Natural killer cell (primary cell): ENCODE results near the gene KCTD17. TPM values are rescaled to one million over a fixed set of nuclear protein-coding genes. Genes with fewer than 3 reads are reported as not detected.
A peak's percentile ranks its signal among the peaks of the same experiment; 100 is the strongest.

ENCODE experiments used
- ATAC-seq, 3 donors: fragments of 150-1000 bp in 2 of 3; fragments of 200-7000 bp in 1 of 3; cut with Tn5 transposase; 1 replicate in 1 of 3; 2 replicates in 2 of 3; pipeline ENCODE4 v1.10.0; 2021; ENCODE audit warnings: mild to moderate bottlenecking in 2 of 3, moderate library complexity in 2 of 3
- DNase-seq, 2 donors: peaks; one replicate each; pipeline versions ENCODE4 v3.0.0 to v3.0.0-alpha.2; 2013 to 2021; ENCODE audit warnings: mixed read lengths in 1 of 2
- H3K27ac ChIP-seq: one replicate; pipeline ENCODE4 v1.5.1; 2013; ENCODE audit warnings: mild to moderate bottlenecking, low read length
- H3K27me3 ChIP-seq: one replicate; pipeline ENCODE4 v1.6.1; 2013; ENCODE audit warnings: low read length; ENCODE audit not compliant: control insufficient read depth, insufficient read depth
- H3K36me3 ChIP-seq: one replicate; pipeline ENCODE4 v1.6.1; 2013; ENCODE audit warnings: low read length; ENCODE audit not compliant: control insufficient read depth, insufficient read depth
- H3K4me1 ChIP-seq: one replicate; pipeline ENCODE4 v1.6.1; 2013; ENCODE audit warnings: low read length; ENCODE audit not compliant: control insufficient read depth, insufficient read depth
- H3K4me3 ChIP-seq: one replicate; pipeline ENCODE4 v1.5.1; 2013; ENCODE audit warnings: low read length
- H3K9me3 ChIP-seq: one replicate; pipeline ENCODE4 v1.6.1; 2013; ENCODE audit warnings: low read length; ENCODE audit not compliant: control insufficient read depth, insufficient read depth
- H3K27ac Mint-ChIP-seq, 2 donors: one replicate each; pipeline ENCODE4 v1.8.0; 2022; ENCODE audit warnings: mild to moderate bottlenecking in 2 of 2, mixed read lengths in 2 of 2, moderate library complexity in 1 of 2
- H3K27me3 Mint-ChIP-seq, 2 donors: one replicate each; pipeline ENCODE4 v1.8.0; 2022; ENCODE audit warnings: low read depth in 2 of 2, mixed read lengths in 2 of 2
- H3K36me3 Mint-ChIP-seq: one replicate; pipeline ENCODE4 v1.8.0; 2022; ENCODE audit warnings: mixed read lengths
- H3K4me1 Mint-ChIP-seq, 2 donors: one replicate each; pipeline ENCODE4 v1.8.0; 2022; ENCODE audit warnings: mixed read lengths in 2 of 2
- H3K4me3 Mint-ChIP-seq: one replicate; pipeline ENCODE4 v1.8.0; 2022; ENCODE audit warnings: mild to moderate bottlenecking, moderate library complexity, mixed read lengths
- H3K9me3 Mint-ChIP-seq, 2 donors: one replicate each; pipeline ENCODE4 v1.8.0; 2022; ENCODE audit warnings: mixed read lengths in 2 of 2
- CTCF ChIP-seq: fragments of 200-600 bp; IDR thresholded peaks from one replicate; pipeline ENCODE4 v1.8.0; 2022; ENCODE audit warnings: antibody characterized with exemption
- WGBS: methylation state at CpG from one replicate; pipeline ENCODE4 v1.1.7; 2013; ENCODE audit warnings: missing lambda C conversion rate; ENCODE audit not compliant: insufficient coverage; 5-methylcytosine and 5-hydroxymethylcytosine counted together
- intact Hi-C: fragments of 100-400 bp; cut with micrococcal nuclease; formaldehyde crosslinking; loops from one replicate; pipeline ENCODE4 v1.14.2; 2022
- total RNA-seq, 4 donors: library from RNA; stranded (reverse); fragments of 120-200 nt in 1 of 4; gene quantifications; one replicate each; pipeline versions ENCODE4 v1.2.3 to v1.2.4, GENCODE V29; 2013 to 2022

KCTD17 gene
- total RNA-seq, 3 donors from 2014 or later (not counting 1 experiment from before 2014, with no cell fraction given), result 21.3 to 29.4 (median 22.9) TPM

GRCh38 chr22:37065180-37065579 lies 13.6 kb downstream of the KCTD17 start:
- H3K36me3 Mint-ChIP-seq, result no peaks in the 10 kb centered on the region
- H3K9me3 ChIP-seq, result no peaks in the 10 kb centered on the region
- H3K4me3 Mint-ChIP-seq, result no peak overlapping the region
- H3K27me3 ChIP-seq, result peaks cover 12% of the 10 kb centered on the region
- no peak for ATAC-seq
- no peak for TF ChIP-seq CTCF
- intact Hi-C loops, result no loop called here
- H3K27ac ChIP-seq, result no peak overlapping the region
- 85% methylated on average over 3 of the region's 3 CpGs for WGBS
- H3K36me3 ChIP-seq, result peaks cover 3% of the 10 kb centered on the region
- peaks cover 14 to 19% of the 10 kb centered on the region in 2 donors for H3K27me3 Mint-ChIP-seq
- no peak for DNase-seq
- no peak overlapping the region for H3K27ac Mint-ChIP-seq
- no peak overlapping the region for H3K4me3 ChIP-seq
- H3K4me1 Mint-ChIP-seq, result no peaks in the 10 kb centered on the region
- no peaks in the 10 kb centered on the region for H3K9me3 Mint-ChIP-seq
- no peaks in the 10 kb centered on the region for H3K4me1 ChIP-seq

- H3K27ac ChIP-seq, result no peak overlapping the region
- whole genome bisulfite sequencing, result 94% methylated on average over 9 of the region's 9 CpGs
- ATAC-seq (no peak), DNase-seq (no peak)
- no peaks in the 10 kb centered on the region for H3K9me3 ChIP-seq
- no peak overlapping the region for H3K4me3 Mint-ChIP-seq
- intact Hi-C loops, result no loop called here
- peaks cover 13% of the 10 kb centered on the region for H3K27me3 ChIP-seq
- H3K27me3 Mint-ChIP-seq, result peaks cover 17 to 19% of the 10 kb centered on the region in 2 donors
- H3K36me3 Mint-ChIP-seq, result no peaks in the 10 kb centered on the region
- H3K4me3 ChIP-seq, result no peak overlapping the region
- no peaks in the 10 kb centered on the region for H3K9me3 Mint-ChIP-seq
- no peak for TF ChIP-seq CTCF
- H3K4me1 Mint-ChIP-seq, result no peaks in the 10 kb centered on the region
- no peak overlapping the region for H3K27ac Mint-ChIP-seq
- H3K4me1 ChIP-seq, result no peaks in the 10 kb centered on the region
- no peaks in the 10 kb centered on the region for H3K36me3 ChIP-seq
These were observed 14.4 kb downstream of the KCTD17 start for GRCh38 chr22:37065961-37066360.

- Mint-ChIP-seq H3K27me3 (peaks cover 17 to 19% of the 10 kb centered on the region in 2 donors), H3K27ac (no peak overlapping the region), H3K9me3 (no peaks in the 10 kb centered on the region), H3K4me1 (no peaks in the 10 kb centered on the region), H3K4me3 (no peak overlapping the region), H3K36me3 (no peaks in the 10 kb centered on the region)
- ATAC-seq (no peak), DNase-seq (no peak)
- intact Hi-C loops, result no loop called here
- 86% methylated on average over 10 of the region's 10 CpGs for WGBS
- Histone ChIP-seq H3K27me3 (peaks cover 13% of the 10 kb centered on the region), H3K4me1 (no peaks in the 10 kb centered on the region), H3K9me3 (no peaks in the 10 kb centered on the region), H3K27ac (no peak overlapping the region), H3K36me3 (no peaks in the 10 kb centered on the region), H3K4me3 (no peak overlapping the region)
- TF ChIP-seq CTCF, result no peak
These were observed 15.9 kb downstream of the KCTD17 start for GRCh38 chr22:37067428-37067827.

GRCh38 chr22:37068859-37069258 lies 17.3 kb downstream of the KCTD17 start:
- no peaks in the 10 kb centered on the region for H3K36me3 Mint-ChIP-seq
- no peaks in the 10 kb centered on the region for H3K36me3 ChIP-seq
- intact Hi-C loops, result no loop called here
- no peaks in the 10 kb centered on the region for H3K4me1 Mint-ChIP-seq
- no peaks in the 10 kb centered on the region for H3K4me1 ChIP-seq
- 6% methylated on average over 36 of the region's 36 CpGs for WGBS
- H3K9me3 Mint-ChIP-seq, result no peaks in the 10 kb centered on the region
- H3K4me3 ChIP-seq, result no peak overlapping the region
- H3K9me3 ChIP-seq, result no peaks in the 10 kb centered on the region
- TF ChIP-seq CTCF, result no peak
- H3K27ac ChIP-seq, result no peak overlapping the region
- DNase-seq (no peak), ATAC-seq (peak in 1 of 3 donors; percentile 18)
- H3K4me3 Mint-ChIP-seq, result no peak overlapping the region
- peaks cover 17 to 19% of the 10 kb centered on the region in 2 donors for H3K27me3 Mint-ChIP-seq
- H3K27me3 ChIP-seq, result peaks cover 13% of the 10 kb centered on the region
- no peak overlapping the region for H3K27ac Mint-ChIP-seq
